HepG2 (cell line): ENCODE data around the gene WDR62. TPM values are rescaled to one million over a fixed set of nuclear protein-coding genes. Genes with fewer than 3 reads are reported as not detected.

Source experiments
- ARHGAP35 ChIP-seq: sonication (generic); formaldehyde crosslinking; IDR thresholded peaks from 2 replicates; pipeline ENCODE4 v1.9.0; 2022; ENCODE audit warnings: mild to moderate bottlenecking, inconsistent platforms, moderate library complexity, missing genetic modification reagents, borderline replicate concordance
- BORCS8-MEF2B ChIP-seq: sonication (generic); formaldehyde crosslinking; IDR thresholded peaks from 2 replicates; pipeline ENCODE4 v1.8.0; 2022; ENCODE audit warnings: mild to moderate bottlenecking, missing genetic modification reagents
- CSRNP2 ChIP-seq: sonication (generic); formaldehyde crosslinking; conservative IDR thresholded peaks from 2 replicates; pipeline ENCODE4 v1.8.0; 2022; ENCODE audit warnings: low read depth, missing genetic modification reagents
- DPF2 ChIP-seq: sonication (generic); formaldehyde crosslinking; IDR thresholded peaks from 2 replicates; pipeline ENCODE4 v1.4.0; 2020; ENCODE audit warnings: mild to moderate bottlenecking, low read depth, missing genetic modification reagents, borderline replicate concordance
- ELF3 ChIP-seq: IDR thresholded peaks from 2 replicates; pipeline ENCODE4 v1.6.1; 2016; ENCODE audit warnings: missing genetic modification reagents, missing compliant biosample characterization
- HBP1 ChIP-seq: IDR thresholded peaks from 2 replicates; pipeline ENCODE4 v1.6.1; 2016; ENCODE audit warnings: low read depth, control low read depth
- JUND ChIP-seq: sonication (generic); formaldehyde crosslinking; IDR thresholded peaks from 2 replicates; pipeline ENCODE4 v1.8.0; 2022; ENCODE audit warnings: mild to moderate bottlenecking, missing genetic modification reagents
- KDM4B ChIP-seq: sonication (generic); formaldehyde crosslinking; IDR thresholded peaks from 2 replicates; pipeline ENCODE4 v1.4.0; 2020; ENCODE audit warnings: missing genetic modification reagents
- NFIB ChIP-seq: sonication (generic); formaldehyde crosslinking; IDR thresholded peaks from 2 replicates; pipeline ENCODE4 v1.9.0; 2021; ENCODE audit warnings: missing genetic modification reagents, mild to moderate bottlenecking, borderline replicate concordance
- RXRB ChIP-seq: IDR thresholded peaks from 2 replicates; pipeline ENCODE4 v1.6.1; 2016; ENCODE audit warnings: borderline replicate concordance, missing genetic modification reagents, missing compliant biosample characterization
- SKI ChIP-seq: fragments of 450-650 bp; IDR thresholded peaks from one replicate; pipeline ENCODE4 v1.6.1; 2018; ENCODE audit warnings: mild to moderate bottlenecking; ENCODE audit not compliant: partially characterized antibody
- SRSF1 ChIP-seq: fragments of 200-400 bp; formaldehyde crosslinking; optimal IDR thresholded peaks from 2 replicates; pipeline ENCODE3; 2017; ENCODE audit warnings: mild to moderate bottlenecking, low read depth, low read length, moderate library complexity
- SRSF9 ChIP-seq: fragments of 200-400 bp; formaldehyde crosslinking; IDR thresholded peaks from 2 replicates; pipeline ENCODE4 v1.6.1; 2018; ENCODE audit warnings: borderline replicate concordance, mild to moderate bottlenecking, low read depth, low read length; ENCODE audit not compliant: insufficient read depth, poor library complexity, severe bottlenecking
- SYNCRIP ChIP-seq: fragments of 200-400 bp; formaldehyde crosslinking; IDR thresholded peaks from 2 replicates; pipeline ENCODE4 v1.6.1; 2018; ENCODE audit warnings: mild to moderate bottlenecking, low read depth, low read length; ENCODE audit not compliant: insufficient read depth
- THAP8 ChIP-seq: sonication (generic); formaldehyde crosslinking; IDR thresholded peaks from 2 replicates; pipeline ENCODE4 v1.5.1; 2020; ENCODE audit warnings: missing genetic modification reagents, mild to moderate bottlenecking, borderline replicate concordance
- ZBTB20 ChIP-seq: sonication (generic); formaldehyde crosslinking; IDR thresholded peaks from 2 replicates; pipeline ENCODE4 v1.8.1; 2023; ENCODE audit warnings: missing genetic modification reagents, low read depth, mild to moderate bottlenecking, borderline replicate concordance
- ZBTB43 ChIP-seq: sonication (generic); formaldehyde crosslinking; conservative IDR thresholded peaks from 2 replicates; pipeline ENCODE4 v1.4.0; 2020; ENCODE audit warnings: missing genetic modification reagents
- ZFY ChIP-seq: sonication (generic); formaldehyde crosslinking; IDR thresholded peaks from 2 replicates; pipeline ENCODE4 v1.4.0; 2020; ENCODE audit warnings: missing genetic modification reagents
- ZNF121 ChIP-seq: sonication (generic); formaldehyde crosslinking; IDR thresholded peaks from 2 replicates; pipeline ENCODE4 v1.5.0; 2020; ENCODE audit warnings: mild to moderate bottlenecking, missing genetic modification reagents
- ZNF30 ChIP-seq: sonication (generic); formaldehyde crosslinking; IDR thresholded peaks from 2 replicates; pipeline ENCODE4 v1.5.0; 2020; ENCODE audit warnings: mild to moderate bottlenecking, missing genetic modification reagents
- ZNF430 ChIP-seq: sonication (generic); formaldehyde crosslinking; IDR thresholded peaks from 2 replicates; pipeline ENCODE4 v1.9.0; 2021; ENCODE audit warnings: mild to moderate bottlenecking, missing genetic modification reagents
- ZNF556 ChIP-seq: sonication (generic); formaldehyde crosslinking; IDR thresholded peaks from 2 replicates; pipeline ENCODE4 v1.4.0; 2020; ENCODE audit warnings: mild to moderate bottlenecking, missing genetic modification reagents, borderline replicate concordance
- ZNF749 ChIP-seq: sonication (generic); formaldehyde crosslinking; IDR thresholded peaks from 2 replicates; pipeline ENCODE4 v1.8.0; 2022; ENCODE audit warnings: mild to moderate bottlenecking, missing genetic modification reagents, moderate library complexity, borderline replicate concordance
- ZNF781 ChIP-seq: sonication (generic); formaldehyde crosslinking; IDR thresholded peaks from 2 replicates; pipeline ENCODE4 v1.5.1; 2020; ENCODE audit warnings: borderline replicate concordance, mild to moderate bottlenecking, missing genetic modification reagents; ENCODE audit errors: not compliant biosample characterization
- polyA plus RNA-seq, 8 experiments: library from polyadenylated mRNA; depleted of rRNA in 3 of 8; stranded (reverse) in 7 of 8; unstranded in 1 of 8; fragments of >200 nt; fragmentation: Illumina TruSeq in 4 of 8; extraction: Trizol in 4 of 8; gene quantifications; 2 replicates each; pipeline versions ENCODE4 v1.2.1 to v1.2.3, GENCODE V29; 2011 to 2016; ENCODE audit warnings: low read depth in 4 of 8, missing spikeins in 1 of 8, mixed read lengths in 1 of 8; ENCODE audit not compliant: insufficient read depth in 1 of 8
- total RNA-seq, 5 experiments: library from RNA; depleted of rRNA; stranded (reverse); fragments of >200 nt; fragmentation: Illumina TruSeq; extraction: Trizol; gene quantifications; 2 replicates each; pipeline ENCODE4 v1.2.3, GENCODE V29; 2016; ENCODE audit warnings: low read depth in 1 of 5

WDR62 gene
- total and polyA plus RNA-seq, 2 of the 13 experiments (the other 11 are each of a cell fraction or from before 2014, with no cell fraction given), result 5.8 to 12.5 TPM

- TF ChIP-seq ZBTB43 (CRISPR knock-in tag) (no peak), ZBTB20 (CRISPR knock-in tag) (no peak), RXRB (CRISPR knock-in tag) (peak; percentile 56; the same call in 1 of the 2 replicates), ZNF749 (CRISPR knock-in tag) (peak; percentile 79; the same call in 1 of the 2 replicates), ZFY (CRISPR knock-in tag) (peak; percentile 89), ELF3 (CRISPR knock-in tag) (peak; percentile 77), ZNF121 (no peak; the same call in 1 of the 2 replicates), ZNF556 (CRISPR knock-in tag) (no peak; the same call in 1 of the 2 replicates), ZNF430 (CRISPR knock-in tag) (peak; percentile 65; the same call in 1 of the 2 replicates), THAP8 (CRISPR knock-in tag) (no peak), KDM4B (CRISPR knock-in tag) (peak; percentile 54; the same call in 1 of the 2 replicates), SYNCRIP (no peak), JUND (CRISPR knock-in tag) (no peak), SRSF1 (peak; percentile 71), NFIB (no peak), HBP1 (CRISPR knock-in tag) (peak; percentile 100), ZNF30 (CRISPR knock-in tag) (no peak), BORCS8-MEF2B (CRISPR knock-in tag) (no peak; the same call in 1 of the 2 replicates), ZNF781 (CRISPR knock-in tag) (peak; percentile 29), SRSF9 (no peak), ARHGAP35 (CRISPR knock-in tag) (0 out of 2 replicates have a peak, but pooled peaks have one; percentile 47), CSRNP2 (CRISPR knock-in tag) (no peak), DPF2 (CRISPR knock-in tag) (peak; percentile 81), SKI (peak; percentile 62)
Observed at GRCh38 chr19:36120092-36120983, 65.6 kb downstream of the WDR62 start (continued).
